Fibroblast of the aortic adventitia (primary cell): ENCODE results near the gene CYFIP1. TPM values are rescaled to one million over a fixed set of nuclear protein-coding genes. Genes with fewer than 3 reads are reported as not detected.

Source experiments
- DNase-seq: peaks from one replicate; pipeline ENCODE4 v3.0.0-alpha.2; 2010; ENCODE audit warnings: low read depth
- H3K4me3 ChIP-seq: 2 replicates; pipeline ENCODE4 v1.5.1; 2011; ENCODE audit warnings: low read depth, mild to moderate bottlenecking, control low read depth, low read length, moderate library complexity
- total RNA-seq: library from RNA; depleted of rRNA; stranded (reverse); fragments of >200 nt; gene quantifications from 2 replicates; pipeline ENCODE4 v1.2.3, GENCODE V29; 2012; ENCODE audit warnings: low replicate concordance
- TF ChIP-seq, protein P1 (sequence below): IDR thresholded peaks from 2 replicates; pipeline ENCODE4 v1.5.1; 2011; ENCODE audit warnings: mild to moderate bottlenecking, low read length, control low read depth, inconsistent platforms; ENCODE audit not compliant: insufficient read depth

Gene CYFIP1
- total RNA-seq, 1 donor, result 95.8 TPM

DNA sequence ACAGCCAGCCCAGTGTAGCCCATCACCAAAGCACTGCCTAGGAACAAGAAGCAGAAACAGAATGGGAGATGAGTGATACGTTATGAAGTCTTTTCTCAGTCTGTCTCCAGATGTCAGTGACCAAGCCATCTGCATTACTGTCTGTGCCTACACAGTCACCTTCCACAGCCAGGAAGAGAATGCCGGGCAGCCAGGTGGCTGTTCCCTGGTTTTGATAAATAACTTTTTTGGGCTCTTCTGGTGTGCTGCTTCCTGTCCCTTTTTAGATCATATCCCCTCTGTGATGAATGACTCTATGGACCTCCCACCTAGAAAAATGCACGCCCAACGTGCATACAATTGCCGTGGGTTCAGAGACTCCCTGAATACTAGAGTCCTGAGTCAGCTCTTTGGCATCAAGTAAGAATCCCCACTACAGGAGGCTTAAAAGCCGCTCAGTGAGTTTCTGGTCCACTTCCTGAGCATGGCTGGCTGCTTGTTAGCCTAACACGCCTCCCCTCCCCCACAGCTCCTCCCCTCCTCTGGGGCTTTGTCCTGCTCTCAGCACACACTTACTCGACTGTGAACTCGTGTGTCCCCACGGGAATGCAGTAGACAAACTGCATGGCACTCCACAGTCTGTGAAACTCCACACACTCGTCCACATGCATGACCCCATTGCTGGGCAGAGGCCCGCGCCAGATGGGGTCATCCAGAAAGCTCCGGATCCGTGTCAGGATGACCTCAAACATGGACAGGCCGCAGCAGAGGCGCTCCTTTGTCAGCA, 107.0 kb downstream of the CYFIP1 start:
- TF ChIP-seq, protein P1, sequence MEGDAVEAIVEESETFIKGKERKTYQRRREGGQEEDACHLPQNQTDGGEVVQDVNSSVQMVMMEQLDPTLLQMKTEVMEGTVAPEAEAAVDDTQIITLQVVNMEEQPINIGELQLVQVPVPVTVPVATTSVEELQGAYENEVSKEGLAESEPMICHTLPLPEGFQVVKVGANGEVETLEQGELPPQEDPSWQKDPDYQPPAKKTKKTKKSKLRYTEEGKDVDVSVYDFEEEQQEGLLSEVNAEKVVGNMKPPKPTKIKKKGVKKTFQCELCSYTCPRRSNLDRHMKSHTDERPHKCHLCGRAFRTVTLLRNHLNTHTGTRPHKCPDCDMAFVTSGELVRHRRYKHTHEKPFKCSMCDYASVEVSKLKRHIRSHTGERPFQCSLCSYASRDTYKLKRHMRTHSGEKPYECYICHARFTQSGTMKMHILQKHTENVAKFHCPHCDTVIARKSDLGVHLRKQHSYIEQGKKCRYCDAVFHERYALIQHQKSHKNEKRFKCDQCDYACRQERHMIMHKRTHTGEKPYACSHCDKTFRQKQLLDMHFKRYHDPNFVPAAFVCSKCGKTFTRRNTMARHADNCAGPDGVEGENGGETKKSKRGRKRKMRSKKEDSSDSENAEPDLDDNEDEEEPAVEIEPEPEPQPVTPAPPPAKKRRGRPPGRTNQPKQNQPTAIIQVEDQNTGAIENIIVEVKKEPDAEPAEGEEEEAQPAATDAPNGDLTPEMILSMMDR, result no peak
- H3K4me3 ChIP-seq, result no peak overlapping the region
- DNase-seq, result peak; percentile 57

DNA sequence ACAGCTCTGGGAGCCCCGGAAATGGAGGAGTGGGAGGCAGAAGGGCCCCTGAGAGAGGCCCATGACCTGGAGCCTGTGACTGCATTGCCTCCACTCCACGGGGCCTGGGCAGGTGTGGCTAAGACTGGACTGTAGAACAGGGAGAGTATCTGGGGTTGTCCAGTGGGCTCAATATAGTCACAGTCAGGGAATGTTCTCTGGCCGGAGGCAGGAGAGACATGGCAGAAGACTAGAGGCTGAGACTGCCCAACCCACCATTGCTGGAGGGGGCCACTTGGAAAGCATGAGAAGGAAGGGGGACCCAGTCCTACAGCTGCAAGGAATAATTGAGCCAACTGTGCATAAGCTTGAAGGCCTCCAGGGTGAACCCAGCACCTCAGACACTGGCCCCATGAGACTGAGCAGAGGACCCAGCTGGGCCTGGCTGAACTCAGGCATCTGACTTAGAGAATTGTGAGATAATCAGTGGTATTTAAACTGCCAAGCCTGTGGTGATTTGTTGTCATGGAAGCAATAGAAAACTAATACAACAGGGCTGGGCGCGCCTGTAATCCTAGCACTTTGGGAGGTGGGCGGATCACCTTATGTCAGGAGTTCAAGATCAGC, 108.6 kb downstream of the CYFIP1 start:
- TF ChIP-seq, protein P1, result no peak
- no peak overlapping the region for H3K4me3 ChIP-seq
- no peak for DNase-seq

DNA sequence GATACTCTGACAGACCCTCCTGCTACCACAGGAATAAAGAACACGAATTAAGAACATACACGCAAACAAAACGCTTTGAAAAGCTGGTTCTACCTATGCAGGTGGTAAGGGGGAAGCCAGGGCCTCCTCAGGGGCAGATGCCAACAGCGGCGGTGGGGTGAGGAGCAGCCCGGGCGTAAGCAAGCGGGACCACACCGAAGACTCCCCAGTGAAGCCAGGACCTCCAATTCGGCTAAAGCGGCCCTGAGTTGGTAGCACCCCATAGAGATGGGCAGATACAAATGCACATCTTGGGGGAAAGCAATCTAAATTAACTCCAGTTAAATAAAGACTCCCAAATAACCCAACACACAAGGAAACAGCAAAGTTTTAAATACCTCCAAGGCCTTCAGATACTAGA, 109.3 kb downstream of the CYFIP1 start:
- no peak for DNase-seq
- no peak overlapping the region for H3K4me3 ChIP-seq
- TF ChIP-seq, protein P1, result no peak

DNA sequence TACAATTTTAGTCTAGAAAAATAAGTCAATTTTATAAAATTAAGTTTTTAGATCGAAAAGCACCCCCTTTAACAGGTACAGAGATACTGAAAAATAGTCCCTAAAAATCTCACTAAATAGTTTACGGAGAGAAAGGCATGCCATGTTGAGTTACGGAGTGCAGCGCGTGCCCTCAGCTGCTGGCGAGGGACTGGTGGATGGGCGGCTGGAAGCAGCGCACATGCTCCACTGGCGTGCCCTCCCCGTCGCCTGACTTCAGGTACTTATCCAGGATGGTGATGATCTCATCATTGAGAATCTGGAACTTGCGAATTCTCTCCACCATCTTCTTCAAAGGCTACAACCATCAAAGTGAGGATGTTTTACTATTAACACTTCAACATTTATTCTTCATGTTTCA, 110.3 kb downstream of the CYFIP1 start:
- no peak overlapping the region for H3K4me3 ChIP-seq
- no peak for DNase-seq
- TF ChIP-seq, protein P1, result no peak

DNA sequence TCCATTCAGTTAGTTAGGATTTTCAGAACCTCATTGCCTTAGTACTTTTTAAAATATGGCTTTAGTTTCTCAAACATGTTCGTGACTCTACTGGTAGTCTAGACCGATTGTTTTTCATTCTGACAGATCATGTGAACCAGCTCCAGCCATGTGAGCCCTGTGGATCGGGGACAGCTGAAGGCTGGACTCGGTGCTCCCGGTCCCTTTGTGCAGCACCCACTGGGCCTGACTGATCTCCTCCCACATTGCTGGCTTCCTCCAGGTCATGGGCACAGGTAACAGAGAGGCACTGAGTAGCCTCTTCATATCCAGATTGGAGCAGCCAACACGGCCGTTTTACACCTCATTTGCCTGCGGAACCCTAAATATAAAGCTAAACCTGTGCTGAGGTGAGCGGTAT, 111.2 kb downstream of the CYFIP1 start:
- no peak for DNase-seq
- TF ChIP-seq, protein P1, result no peak
- no peak overlapping the region for H3K4me3 ChIP-seq

DNA sequence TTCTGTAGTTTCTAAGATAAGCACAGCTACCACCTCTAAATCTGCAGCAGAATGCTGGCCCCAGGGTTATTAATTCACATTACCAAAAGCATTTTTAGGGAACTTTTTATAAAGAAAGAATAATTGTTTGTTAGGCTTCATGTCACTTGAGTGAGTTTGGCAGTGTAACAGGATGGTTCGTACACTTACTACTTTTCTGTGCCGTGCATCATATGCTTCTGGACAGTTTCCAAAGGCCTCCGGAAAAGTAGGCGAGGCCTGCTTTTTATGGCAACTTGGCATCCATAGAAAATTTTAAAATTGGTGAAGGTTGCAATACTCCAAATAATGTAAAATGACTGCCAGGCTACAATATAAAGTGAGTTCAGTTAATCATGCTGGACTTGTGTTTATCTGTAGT, 111.7 kb downstream of the CYFIP1 start:
- TF ChIP-seq, protein P1, result no peak

More for the DNA sequence above, 111.7 kb downstream of the CYFIP1 start:
- DNase-seq, result no peak
- no peak overlapping the region for H3K4me3 ChIP-seq
